ENCODE measurements around the gene ARL3.

ARL3 gene

GRCh38 chr10:102635377-102635776 lies 78.8 kb downstream of the ARL3 start:
- DNase-seq (ENCODE audit: low spot score), result peak; percentile 46

- DNase-seq (ENCODE audit: low spot score), result no peak
These were observed 79.5 kb downstream of the ARL3 start for GRCh38 chr10:102634686-102635085.

DNA sequence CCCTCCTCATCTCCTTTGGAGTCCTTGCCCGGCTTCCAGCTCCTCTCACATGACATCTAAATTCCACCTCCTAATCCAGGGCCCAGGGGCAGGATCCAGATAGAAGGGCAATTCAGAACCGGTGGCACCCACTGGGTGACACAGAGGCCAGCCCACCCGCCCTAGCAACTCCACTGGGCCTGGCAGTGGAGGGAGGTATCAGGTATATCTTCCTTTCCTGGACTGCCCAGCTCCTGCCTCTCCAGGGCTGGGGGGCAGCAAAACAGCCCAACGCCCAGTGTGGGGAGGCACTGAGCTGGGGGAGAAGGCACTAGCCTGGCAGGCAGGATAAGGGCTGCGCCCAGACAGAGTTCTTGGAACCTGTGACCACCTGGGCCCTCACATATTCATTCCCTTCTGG lies 80.3 kb downstream of the ARL3 start:
- DNase-seq (ENCODE audit: low spot score), result no peak

DNA sequence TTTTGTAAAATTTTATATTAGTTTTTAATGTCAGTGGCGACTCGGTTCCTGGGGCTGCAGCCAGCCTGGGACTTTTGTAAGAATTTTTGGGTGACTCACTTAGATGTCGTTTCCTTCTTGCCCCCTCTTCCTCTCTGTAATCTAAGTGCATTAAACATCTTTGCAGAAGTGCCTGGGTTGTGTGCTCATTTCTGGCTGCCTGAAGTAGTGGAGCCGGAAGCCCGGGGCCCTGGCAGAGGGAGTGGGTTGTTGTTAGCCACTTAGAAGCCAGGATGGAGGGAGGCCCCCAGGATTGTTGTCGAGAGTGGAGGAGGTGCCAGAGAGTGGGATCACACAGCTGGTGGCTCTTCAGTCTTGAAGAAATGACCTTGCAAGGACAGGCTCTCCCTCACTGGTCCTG lies 80.9 kb downstream of the ARL3 start:
- no peak for DNase-seq (ENCODE audit: low spot score)

- no peak for DNase-seq (ENCODE audit: low spot score)
These were observed 81.6 kb downstream of the ARL3 start for GRCh38 chr10:102632394-102633111.

DNA sequence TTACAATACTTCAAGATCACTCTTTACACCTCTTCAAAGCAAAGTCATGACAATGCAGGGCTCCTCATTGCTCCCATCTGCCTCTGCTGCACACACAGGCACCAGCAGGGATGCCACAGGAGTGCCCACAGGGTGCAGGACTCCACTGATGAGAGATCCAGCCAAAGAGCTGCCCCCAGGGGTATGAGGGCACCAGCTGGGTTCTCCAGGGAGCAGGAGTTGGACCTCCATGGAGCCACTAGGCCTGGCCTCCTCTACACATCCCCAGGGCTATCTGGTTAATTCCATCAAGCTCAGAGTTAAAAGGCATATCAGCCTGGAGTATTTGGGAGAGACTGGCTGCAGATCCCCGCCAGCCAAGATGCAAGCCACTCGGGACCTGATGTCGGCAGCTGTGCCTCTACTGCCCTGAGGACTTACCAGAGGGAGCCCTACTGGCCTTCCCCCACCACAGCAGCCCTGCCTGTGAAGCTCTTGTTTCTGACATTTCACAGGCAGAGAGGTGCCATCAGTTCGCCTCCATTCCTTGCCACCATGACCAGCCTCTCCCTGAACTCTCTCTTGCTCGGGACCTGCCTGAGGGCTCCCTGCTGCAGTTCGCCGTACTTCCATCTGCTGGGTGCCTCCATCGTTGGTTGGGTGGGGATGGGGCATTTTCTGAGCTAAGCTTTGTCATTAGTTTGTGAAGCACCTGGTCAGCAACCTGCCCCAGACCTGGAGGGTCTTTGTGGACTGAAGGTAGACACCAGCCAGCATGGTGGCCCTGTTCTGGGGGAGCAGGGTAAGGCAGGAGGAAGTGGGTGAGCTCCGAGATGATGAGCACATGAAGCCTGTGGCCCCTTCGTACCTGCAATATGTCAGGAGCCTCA lies 82.4 kb downstream of the ARL3 start:
- DNase-seq (ENCODE audit: low spot score), result no peak

DNA sequence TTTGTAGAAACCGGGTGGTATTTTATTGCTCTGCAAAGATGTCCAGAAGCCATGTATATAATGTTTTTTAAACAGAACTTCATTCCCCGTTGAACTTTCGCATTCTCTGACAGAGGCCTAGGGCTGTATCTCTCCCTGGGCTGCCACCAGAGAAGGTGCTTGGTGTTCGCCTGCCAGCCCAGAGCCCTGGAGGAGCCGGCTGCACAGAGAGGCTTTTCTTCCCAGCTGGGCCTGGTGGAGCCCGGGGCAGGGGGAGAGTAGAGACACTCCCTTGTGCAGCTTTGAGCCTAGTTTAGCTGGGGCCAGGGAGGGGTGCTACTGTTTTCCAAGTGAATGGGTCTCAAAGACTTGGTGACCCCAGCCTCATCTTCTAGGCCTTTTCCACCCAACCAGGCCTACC lies 83.5 kb downstream of the ARL3 start:
- no peak for DNase-seq (ENCODE audit: low spot score)

DNA sequence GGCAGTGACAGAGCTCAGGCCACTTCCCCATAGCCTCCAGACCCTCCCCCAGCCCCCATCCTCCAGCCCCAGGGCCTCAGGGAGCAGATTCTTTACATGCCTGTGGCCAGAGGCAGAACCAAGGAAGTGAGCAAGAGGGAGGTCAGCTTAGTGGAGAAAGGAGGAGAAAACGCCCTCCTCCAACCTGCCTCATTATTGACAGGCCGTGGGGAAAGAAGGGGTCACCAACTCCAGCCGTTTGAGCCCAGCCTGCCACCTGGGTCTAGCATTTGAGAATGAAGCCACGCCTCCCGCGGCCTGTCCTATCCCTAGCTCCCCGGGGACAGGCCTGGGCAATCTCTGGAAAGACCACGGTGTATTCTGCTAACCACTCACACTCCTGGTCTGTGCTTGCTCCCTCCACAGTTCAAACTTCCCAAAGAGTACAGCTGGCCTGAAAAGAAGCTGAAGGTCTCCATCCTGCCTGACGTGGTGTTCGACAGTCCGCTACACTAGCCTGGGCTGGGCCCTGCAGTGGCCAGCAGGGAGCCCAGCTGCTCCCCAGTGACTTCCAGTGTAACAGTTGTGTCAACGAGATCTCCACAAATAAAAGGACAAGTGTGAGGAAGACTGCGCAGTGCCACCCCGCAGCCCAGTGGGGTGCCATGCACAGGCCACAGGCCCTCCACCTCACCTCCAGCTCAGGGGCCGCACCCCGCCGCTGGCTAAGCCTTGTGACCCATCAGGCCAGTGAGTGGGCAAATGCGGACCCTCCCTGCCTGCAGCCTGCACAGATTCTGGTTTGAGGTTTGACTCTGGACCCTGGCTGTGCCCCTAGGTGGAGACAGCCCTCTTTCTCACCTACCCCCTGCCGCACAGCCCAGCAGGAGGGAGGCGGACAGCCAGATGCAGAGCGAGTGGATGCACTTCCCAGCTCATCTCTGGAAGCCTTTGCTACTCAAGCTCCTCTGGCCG lies 84.3 kb downstream of the ARL3 start:
- DNase-seq (ENCODE audit: low spot score), result no peak

GRCh38 chr10:102628451-102628911 lies 85.7 kb downstream of the ARL3 start:
- no peak for DNase-seq (ENCODE audit: low spot score)

- DNase-seq (ENCODE audit: low spot score), result no peak
These were observed 86.4 kb downstream of the ARL3 start for GRCh38 chr10:102627736-102628293.

DNA sequence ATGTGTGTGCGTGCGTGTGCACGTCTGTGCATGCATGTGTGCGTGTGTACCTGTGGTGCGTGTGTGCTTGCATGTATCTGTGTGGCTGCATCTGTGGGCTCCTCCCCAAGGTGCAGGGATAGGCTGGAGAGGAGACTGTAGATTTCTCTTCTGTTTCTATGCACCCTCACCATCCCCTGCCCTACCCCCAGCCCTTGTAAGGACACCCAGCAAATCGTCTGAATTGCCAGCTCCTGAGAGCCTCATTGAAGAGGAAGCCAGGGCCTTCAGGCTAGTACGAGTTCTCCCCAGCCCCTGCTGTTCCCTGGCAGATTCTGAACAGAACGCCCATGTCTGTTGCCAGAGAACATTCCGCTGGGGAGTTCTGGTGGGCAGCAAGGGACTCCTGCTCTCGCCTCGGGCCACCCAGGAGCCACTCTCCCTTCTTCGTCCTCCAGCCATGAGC lies 86.9 kb downstream of the ARL3 start:
- no peak for DNase-seq (ENCODE audit: low spot score)

DNA sequence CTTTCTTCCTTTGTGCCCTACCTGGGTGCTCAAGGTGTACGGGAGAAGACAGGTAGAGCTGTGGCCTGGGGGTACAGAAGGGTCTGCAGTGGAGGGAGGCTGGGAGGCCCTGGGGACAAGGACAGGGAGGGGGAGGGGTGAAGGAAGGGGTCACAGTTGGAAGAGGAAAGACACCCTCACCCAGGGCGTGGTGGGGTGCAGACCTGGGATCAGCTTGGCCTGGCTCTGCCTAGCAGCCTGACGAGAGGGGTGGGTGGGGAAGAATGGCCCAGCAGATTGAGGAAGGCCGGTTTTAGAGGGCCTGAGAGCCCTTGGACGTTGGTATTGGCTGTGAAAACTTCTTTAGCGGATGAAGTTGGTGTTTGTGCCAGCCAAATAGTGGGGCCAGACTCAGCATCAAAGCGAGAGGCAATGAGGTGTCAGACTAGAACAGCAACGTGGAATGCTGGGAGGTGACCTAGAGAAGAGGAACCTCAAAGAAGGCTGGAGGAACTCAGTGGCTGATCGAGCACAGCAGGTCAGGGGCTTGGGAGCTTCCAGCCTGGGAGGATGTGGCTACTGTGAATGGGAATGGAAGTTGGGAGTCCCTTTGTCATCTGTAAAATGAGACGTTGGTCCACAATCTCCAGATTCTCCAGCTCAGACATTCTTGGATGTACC lies 88.0 kb downstream of the ARL3 start:
- DNase-seq (ENCODE audit: low spot score), result no peak

GRCh38 chr10:102624751-102625645 lies 89.2 kb downstream of the ARL3 start:
- no peak for DNase-seq (ENCODE audit: low spot score)

DNA sequence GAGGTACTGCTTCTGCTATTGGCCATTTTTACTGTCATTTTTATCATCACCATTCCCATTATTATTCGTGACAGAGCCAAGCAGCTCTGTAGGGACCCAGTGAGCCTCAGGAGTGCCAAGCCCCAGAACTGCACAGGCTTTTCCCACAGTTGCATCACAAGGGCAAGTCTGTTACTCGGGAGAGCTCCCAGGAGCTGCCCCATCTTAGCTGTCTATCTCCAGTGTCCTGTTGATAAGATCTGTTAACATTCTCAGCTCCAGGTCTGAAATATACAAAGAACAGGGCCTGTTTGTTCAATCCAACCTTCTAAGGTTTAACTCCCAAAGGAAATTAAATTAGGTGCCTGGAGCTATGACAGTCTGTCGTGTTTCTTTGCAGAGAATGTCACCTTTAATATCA lies 90.1 kb downstream of the ARL3 start:
- DNase-seq (ENCODE audit: low spot score), result no peak

Measured in NAMALWA (cell line).